GM21367 (cell line): ENCODE data around the gene PGAP2.
"Not testable (repeated sequence)": the region's sequence is repeated elsewhere in the genome, so short reads cannot be mapped to it uniquely, and the experiment has no call there.

Experiments
- ATAC-seq: cut with Tn5 transposase; IDR thresholded peaks from one replicate; pipeline ENCODE4 v1.9.1; 2021; ENCODE audit not compliant: unreplicated experiment

PGAP2 gene

GRCh38 chr11:3854977-3855807, 46.8 kb downstream of the PGAP2 start, which contains the start of gene STIM1:
Gene STIM1 (plus strand): TSS chr11:3855664. CDS start chr11:3856271, 607 bp downstream.
- ATAC-seq, result peak; percentile 50

DNA sequence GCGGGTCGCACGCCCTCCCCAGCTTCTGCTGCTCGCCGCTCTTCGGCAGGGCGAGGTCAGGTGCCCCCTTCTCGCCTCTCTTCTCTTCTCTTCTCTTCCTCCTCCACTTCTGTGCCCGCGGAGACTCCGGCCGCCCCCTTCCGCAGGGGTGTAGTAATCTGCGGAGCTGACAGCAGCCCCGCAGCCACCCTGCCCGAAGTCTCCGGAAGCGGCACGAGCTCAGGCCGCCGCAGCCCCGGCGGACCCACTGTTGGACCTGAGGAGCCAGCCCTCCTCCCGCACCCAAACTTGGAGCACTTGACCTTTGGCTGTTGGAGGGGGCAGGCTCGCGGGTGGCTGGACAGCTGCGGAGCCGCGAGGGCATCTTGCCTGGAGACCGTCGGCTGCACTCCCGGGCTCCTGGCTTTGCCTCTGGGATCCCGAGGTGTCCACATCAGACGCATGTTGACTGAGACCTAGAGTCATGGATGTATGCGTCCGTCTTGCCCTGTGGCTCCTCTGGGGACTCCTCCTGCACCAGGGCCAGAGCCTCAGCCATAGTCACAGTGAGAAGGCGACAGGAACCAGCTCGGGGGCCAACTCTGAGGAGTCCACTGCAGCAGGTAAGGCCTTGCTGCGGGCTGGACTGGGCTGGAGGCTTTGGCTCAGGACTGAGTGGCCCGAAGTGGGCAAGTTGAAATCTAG, 47.6 kb downstream of the PGAP2 start:
- peak; percentile 14 for ATAC-seq

DNA sequence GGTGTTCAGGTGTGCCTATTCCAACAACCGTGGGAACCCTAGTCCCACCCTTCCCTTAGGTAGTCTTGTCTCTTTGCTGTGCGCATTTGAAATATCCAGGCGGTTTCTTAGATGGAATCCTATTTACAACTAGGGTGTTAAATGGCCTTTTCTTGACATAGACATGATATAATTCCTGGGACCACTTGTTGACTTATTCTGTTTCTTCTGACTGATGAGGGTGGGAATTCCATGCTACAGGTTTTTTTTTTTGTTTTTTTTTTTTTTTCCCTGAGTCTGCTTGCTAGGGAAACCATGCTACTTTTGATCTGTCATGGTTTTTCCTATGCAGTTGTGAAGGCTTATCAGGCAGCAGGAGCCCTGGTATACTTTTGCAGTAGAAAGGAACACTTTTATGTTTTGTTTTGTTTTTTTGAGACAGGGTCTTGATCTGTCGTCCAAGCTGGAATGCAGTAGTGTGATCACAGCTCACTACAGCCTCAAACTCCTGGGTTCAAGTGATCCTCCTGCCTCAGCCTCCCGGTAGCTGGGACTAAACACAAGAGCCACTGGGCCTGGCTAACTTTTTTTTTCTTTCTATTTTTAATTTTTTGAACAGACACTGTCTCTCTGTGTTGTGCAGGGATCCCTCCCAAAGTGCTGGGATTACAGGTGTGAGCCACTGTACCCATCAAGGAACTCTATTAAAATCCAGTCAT, 48.6 kb downstream of the PGAP2 start:
- no peak for ATAC-seq

DNA sequence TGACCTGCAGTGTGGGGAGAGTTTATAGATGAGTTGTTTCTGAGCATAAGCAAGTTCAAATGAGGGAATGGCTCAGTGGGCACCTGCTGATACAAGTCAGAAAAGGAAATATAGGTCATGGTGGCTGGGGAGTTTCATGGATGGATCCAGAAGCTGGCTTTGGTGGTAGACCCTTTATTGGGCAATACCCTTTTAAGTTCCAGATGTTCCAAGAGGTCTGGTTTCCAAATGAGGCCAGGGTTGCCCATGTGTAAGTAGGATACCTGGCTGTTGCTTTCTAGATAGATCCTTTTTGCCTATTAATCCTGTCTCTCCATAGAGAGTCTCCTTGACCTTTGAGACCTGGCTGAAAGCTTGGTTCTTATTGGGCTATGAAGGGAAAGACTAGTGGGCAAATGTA, 49.3 kb downstream of the PGAP2 start:
- no peak for ATAC-seq

DNA sequence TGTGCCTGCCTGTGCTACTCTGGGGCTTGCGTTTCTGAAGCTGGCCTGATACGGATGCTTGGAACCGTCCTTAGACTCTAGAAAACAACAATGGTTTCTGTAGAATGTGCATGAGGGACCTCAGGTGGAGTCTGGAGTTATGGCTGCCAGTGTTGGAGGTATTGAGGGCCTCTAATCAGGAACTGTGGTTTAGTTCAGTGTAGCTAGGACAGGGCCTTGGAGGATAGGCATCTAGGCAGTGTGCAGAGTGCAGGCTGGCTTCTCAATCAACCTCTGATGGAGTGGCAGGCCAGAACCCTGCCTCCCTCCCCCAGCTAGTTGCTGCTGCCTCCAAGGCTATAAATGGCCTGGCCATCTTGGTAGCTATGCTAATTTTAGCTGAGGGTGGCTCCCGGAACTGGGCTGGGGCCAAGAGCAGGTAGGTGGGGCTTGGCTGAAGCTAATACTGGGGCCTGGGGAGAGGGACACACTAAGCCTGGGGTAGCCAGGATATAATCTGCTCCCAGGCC, 51.1 kb downstream of the PGAP2 start:
- ATAC-seq, result peak; percentile 32

DNA sequence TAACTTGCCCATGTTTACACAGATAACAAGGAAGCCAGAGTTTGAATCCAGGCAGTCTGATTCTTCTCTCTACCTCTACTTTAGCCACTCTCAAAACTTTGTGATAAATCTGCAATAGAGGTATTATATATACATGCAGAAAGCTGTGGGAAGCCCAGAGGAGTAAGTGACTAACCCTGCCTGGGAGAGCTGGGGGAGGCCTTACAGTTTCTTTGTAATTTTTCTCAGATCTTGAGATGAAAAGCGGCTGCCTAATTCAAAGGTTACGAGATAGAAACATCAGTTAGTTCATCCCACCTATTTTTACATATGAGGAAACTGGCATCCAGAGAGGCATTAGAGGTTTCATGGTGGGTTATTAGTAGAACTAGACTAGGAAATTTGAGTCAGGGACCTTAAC, 52.0 kb downstream of the PGAP2 start:
- no peak for ATAC-seq

- ATAC-seq, result not testable (repeated sequence)
Measured at GRCh38 chr11:3860898-3861393, 52.6 kb downstream of the PGAP2 start.

DNA sequence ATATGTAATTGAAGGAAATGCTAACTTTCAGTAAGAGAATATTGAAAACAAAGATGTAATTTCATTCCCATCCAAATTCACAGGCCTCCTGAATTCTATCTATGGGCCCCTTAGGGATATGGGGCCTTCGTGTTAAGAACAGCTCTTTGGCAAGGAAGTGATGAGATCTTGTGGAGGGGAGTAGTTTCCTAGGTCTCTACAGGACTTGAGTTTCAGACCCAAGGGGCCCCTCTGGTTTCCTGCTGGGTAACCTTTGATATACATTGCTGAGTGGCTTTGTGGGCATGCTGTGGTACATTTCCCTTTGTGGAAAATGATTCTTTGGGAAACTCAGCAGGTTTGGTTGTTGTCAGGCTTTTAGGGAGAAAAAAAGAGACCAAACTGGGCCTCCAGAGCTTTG, 53.3 kb downstream of the PGAP2 start:
- no peak for ATAC-seq

DNA sequence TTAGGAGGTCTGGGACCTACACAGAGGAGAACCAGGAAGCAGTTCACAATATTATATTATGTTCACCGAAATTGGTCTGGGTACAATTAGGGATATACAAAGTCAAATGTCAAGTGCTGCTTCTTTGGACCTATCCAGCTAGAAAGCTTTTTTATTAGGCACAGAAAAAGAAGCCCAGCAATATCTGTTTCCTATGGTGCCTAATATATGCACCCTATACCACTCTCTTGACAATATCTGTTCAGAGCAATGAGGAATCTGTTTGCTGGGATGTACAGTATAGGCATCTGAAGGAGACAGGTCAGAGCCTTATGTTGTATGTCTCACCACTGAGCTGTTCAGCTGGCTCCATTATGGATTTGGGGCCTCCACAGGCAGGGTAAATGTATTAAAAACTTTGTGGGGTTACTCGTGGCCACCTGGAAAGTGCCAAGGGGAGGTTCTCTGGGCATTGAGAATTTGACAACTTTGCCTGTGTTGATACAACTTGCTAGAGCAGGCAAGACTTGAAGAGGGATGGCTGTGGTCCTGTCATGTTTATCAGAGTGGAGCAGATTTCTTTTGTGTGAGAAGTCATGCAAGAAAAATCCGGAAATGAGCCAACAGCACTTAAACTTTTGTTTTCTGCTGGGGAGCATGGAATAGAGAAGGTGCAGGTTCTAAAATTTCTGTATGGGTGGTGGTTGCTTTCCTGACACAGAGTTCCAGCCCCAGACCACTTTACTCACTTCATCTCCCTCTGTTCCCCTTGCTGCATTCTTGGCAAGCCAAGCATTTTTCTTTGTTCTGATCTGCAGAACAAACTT, 57.2 kb downstream of the PGAP2 start:
- ATAC-seq, result no peak

GRCh38 chr11:3866206-3866605, 57.8 kb downstream of the PGAP2 start:
- ATAC-seq, result no peak

DNA sequence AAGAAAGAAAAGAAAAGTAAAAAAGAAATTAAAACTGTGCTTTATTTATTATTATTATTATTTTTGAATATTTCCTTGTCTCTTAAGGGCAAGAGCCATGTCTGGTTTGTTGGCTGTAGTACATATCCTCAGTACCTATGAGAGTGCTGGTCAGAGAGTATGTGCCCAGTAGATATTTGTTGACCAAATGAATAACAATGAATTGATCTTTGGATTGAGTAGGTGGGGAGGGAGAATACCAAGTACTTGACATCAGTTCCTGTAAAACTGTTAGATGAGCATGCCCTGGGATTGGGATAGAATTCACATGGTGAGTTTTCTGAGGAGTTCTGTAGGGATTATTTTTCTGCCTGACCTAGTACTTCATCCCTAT, 58.5 kb downstream of the PGAP2 start:
- no peak for ATAC-seq

- ATAC-seq, result peak; percentile 47
Measured at GRCh38 chr11:3867209-3868091, 59.1 kb downstream of the PGAP2 start.

DNA sequence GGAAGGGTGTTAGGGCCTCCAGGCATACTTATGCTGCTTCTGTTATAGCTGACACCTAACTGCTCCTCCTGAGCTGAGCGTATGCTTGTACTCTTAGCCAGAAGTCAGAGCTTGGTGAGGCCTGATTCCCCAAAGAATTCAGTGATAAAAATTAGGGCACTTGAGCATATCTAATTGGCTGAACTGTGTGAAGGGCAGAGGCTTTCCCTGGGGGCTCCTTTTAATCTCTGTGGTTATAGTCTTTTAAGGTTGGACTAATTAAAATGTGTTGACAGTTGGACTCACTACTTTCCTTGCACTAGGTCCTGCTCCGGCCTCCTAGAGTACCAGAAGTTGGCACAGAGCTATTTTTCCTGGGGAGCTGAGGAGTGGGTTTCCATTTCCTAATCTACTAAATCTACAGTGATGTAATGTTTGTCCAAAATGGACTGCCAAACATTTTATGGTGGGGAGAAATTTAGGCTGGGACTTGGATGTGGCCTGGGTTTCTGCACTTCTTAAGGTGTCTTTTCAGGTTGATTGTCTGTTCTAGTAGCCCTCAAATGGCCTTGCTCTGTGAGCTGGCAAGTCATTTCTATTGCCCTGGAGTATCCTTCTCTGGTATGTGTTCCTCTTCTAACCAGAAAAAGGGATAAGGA, 65.5 kb downstream of the PGAP2 start:
- no peak for ATAC-seq
